ENCODE data around the gene TMEM134.

DNA sequence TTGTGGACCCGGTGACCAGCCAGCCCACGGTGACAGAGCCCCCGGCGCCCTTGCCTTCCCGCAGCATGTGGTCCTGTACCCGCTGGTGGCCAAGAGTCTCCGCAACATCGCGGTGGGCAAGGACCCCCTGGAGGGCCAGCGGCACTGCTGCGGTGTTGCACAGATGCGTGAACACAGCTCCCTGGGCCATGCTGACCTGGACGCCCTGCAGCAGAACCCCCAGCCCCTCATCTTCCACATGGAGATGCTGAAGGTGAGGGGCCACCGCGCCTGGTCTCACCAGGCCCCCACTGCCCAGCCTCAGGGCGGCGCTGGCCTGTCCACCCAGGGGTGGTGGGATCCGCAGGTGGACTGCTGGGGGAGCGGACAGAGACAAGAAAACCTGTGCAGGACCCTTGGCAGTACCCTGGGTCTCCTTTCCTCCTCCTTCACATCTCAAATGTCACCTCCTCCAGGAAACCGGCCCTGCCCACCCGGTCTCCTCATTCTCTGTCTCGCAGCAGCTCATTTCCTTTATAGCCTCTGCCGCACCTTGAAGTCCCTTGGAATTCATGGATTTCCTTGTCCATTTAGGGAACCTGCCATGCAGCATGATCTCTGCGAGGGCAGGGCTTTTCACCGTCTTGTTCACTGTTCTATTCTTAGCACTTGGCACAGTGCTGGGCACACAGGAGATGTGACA is 20.3 kb upstream of the TMEM134 start:
- TF ChIP-seq CTCF (IDR thresholded peaks at IDR 0.05) (no peak), POLR2A (IDR thresholded peaks at IDR 0.05) (no peak)
